ENCODE results near the gene ENPEP. TPM values are rescaled to one million over a fixed set of nuclear protein-coding genes. Genes with fewer than 3 reads are reported as not detected.
A peak's percentile ranks its signal among the peaks of the same experiment; 100 is the strongest.
"Not testable (repeated sequence)": the region's sequence is repeated elsewhere in the genome, so short reads cannot be mapped to it uniquely, and the experiment has no call there.

Gene ENPEP
- 16.2 TPM for polyA plus RNA-seq (2013, experiment 1 of 2; ENCODE audit: insufficient read length)
- 22.6 TPM for polyA plus RNA-seq (2013, experiment 2 of 2; ENCODE audit: insufficient read length)

GRCh38 chr4:110475881-110476818 is at the start of gene ENPEP:
Gene ENPEP (plus strand): TSS chr4:110476155. CDS start chr4:110476415, 260 bp downstream.
- DNase-seq: peak; percentile 67

- DNase-seq: not testable (repeated sequence)
Observed at GRCh38 chr4:110431805-110432204, 44.1 kb upstream of the ENPEP start.

- not testable (repeated sequence) for DNase-seq
Observed at GRCh38 chr4:110437292-110437691, 38.7 kb upstream of the ENPEP start.

- not testable (repeated sequence) for DNase-seq
Observed at GRCh38 chr4:110439209-110439608, 36.7 kb upstream of the ENPEP start.

GRCh38 chr4:110442309-110442708 is 33.6 kb upstream of the ENPEP start:
- no peak for DNase-seq

- no peak for DNase-seq
Observed at GRCh38 chr4:110442788-110443187, 33.2 kb upstream of the ENPEP start.

GRCh38 chr4:110449947-110450346 is 26.0 kb upstream of the ENPEP start:
- DNase-seq: no peak

- DNase-seq: no peak
Observed at GRCh38 chr4:110452546-110452945, 23.4 kb upstream of the ENPEP start.

- no peak for DNase-seq
Observed at GRCh38 chr4:110454441-110454840, 21.5 kb upstream of the ENPEP start.

- DNase-seq: no peak
Observed at GRCh38 chr4:110458494-110459266, 17.3 kb upstream of the ENPEP start.

- no peak for DNase-seq
Observed at GRCh38 chr4:110460074-110460746, 15.7 kb upstream of the ENPEP start.

- no peak for DNase-seq
Observed at GRCh38 chr4:110467400-110467799, 8.6 kb upstream of the ENPEP start.

- no peak for DNase-seq
Observed at GRCh38 chr4:110472583-110473329, 3.2 kb upstream of the ENPEP start.

GRCh38 chr4:110474481-110474880 is 1.5 kb upstream of the ENPEP start:
- DNase-seq: no peak

GRCh38 chr4:110475080-110475479 is 875 bp upstream of the ENPEP start:
- DNase-seq: not testable (repeated sequence)

- no peak for DNase-seq
Observed at GRCh38 chr4:110477836-110478235, 1.9 kb downstream of the ENPEP start.

GRCh38 chr4:110480031-110480549 is 4.1 kb downstream of the ENPEP start:
- peak; percentile 99 for DNase-seq

GRCh38 chr4:110480746-110481271 is 4.9 kb downstream of the ENPEP start:
- peak; percentile 61 for DNase-seq

GRCh38 chr4:110483516-110483915 is 7.6 kb downstream of the ENPEP start:
- DNase-seq: no peak

- DNase-seq: no peak
Observed at GRCh38 chr4:110484029-110484428, 8.1 kb downstream of the ENPEP start.

- DNase-seq: peak; percentile 96
Observed at GRCh38 chr4:110484767-110485166, 8.8 kb downstream of the ENPEP start.

Measured in fibroblast of skin of back (primary cell).